Immature natural killer cell (primary cell): Measurements from ENCODE around the gene C16orf54. TPM values are rescaled to one million over a fixed set of nuclear protein-coding genes. Genes with fewer than 3 reads are reported as not detected.
"Not testable (repeated sequence)": the region's sequence is repeated elsewhere in the genome, so short reads cannot be mapped to it uniquely, and the experiment has no call there.

Experiments
- DNase-seq, 3 donors: peaks; one replicate each; pipeline ENCODE4 v3.0.0; 2022; ENCODE audit warnings: mixed read lengths in 1 of 3
- H3K27ac Mint-ChIP-seq, 6 donors: one replicate each; pipeline ENCODE4 v1.8.0; 2020; ENCODE audit warnings: mixed read lengths in 6 of 6, mild to moderate bottlenecking in 5 of 6, inconsistent platforms in 4 of 6, moderate library complexity in 3 of 6
- H3K27me3 Mint-ChIP-seq, 3 donors: one replicate each; pipeline ENCODE4 v1.8.0; 2020 to 2021; ENCODE audit warnings: low read depth in 3 of 3, mild to moderate bottlenecking in 3 of 3, mixed read lengths in 3 of 3, moderate library complexity in 3 of 3, inconsistent platforms in 1 of 3
- H3K36me3 Mint-ChIP-seq, 3 donors: one replicate each; pipeline ENCODE4 v1.8.0; 2020; ENCODE audit warnings: mixed read lengths in 3 of 3, inconsistent platforms in 2 of 3, mild to moderate bottlenecking in 2 of 3
- H3K4me1 Mint-ChIP-seq, 2 donors: one replicate each; pipeline ENCODE4 v1.8.0; 2020; ENCODE audit warnings: inconsistent platforms in 2 of 2, mild to moderate bottlenecking in 2 of 2, mixed read lengths in 2 of 2, moderate library complexity in 1 of 2
- H3K4me3 Mint-ChIP-seq, 5 donors: one replicate each; pipeline ENCODE4 v1.8.0; 2020; ENCODE audit warnings: mild to moderate bottlenecking in 5 of 5, mixed read lengths in 5 of 5, inconsistent platforms in 3 of 5, moderate library complexity in 3 of 5
- H3K9me3 Mint-ChIP-seq, 6 donors: one replicate each; pipeline ENCODE4 v1.8.0; 2020; ENCODE audit warnings: mild to moderate bottlenecking in 6 of 6, mixed read lengths in 6 of 6, inconsistent platforms in 4 of 6, moderate library complexity in 3 of 6
- polyA plus RNA-seq, 3 donors: library from polyadenylated mRNA; unstranded; fragments of 300-500 nt; fragmentation: Illumina TruSeq; gene quantifications; one replicate each; pipeline ENCODE4 v1.2.3, GENCODE V29; 2021

The C16orf54 gene
- polyA plus RNA-seq, 3 donors from 2014 or later = 9.6 to 39.8 (median 21.9) TPM

- H3K27ac Mint-ChIP-seq = peak overlapping the region; percentile 91 to 100 (median 96)
- H3K9me3 Mint-ChIP-seq = no peaks in the 10 kb centered on the region
- peaks cover 80 to 87% of the 10 kb centered on the region in 2 donors for H3K4me1 Mint-ChIP-seq
- peak overlapping the region; percentile 79 to 98 (median 83) for H3K4me3 Mint-ChIP-seq
- peaks cover 13 to 48% (median 15%) of the 10 kb centered on the region in 3 donors for H3K36me3 Mint-ChIP-seq
- H3K27me3 Mint-ChIP-seq = peaks cover 26 to 33% (median 32%) of the 10 kb centered on the region in 3 donors
- no peak for DNase-seq
Observed at GRCh38 chr16:29742683-29743275, 3.0 kb downstream of the C16orf54 start.

GRCh38 chr16:29740630-29741015, 5.2 kb downstream of the C16orf54 start:
- Mint-ChIP-seq H3K27ac (peak overlapping the region; percentile 91 to 100 (median 95)), H3K36me3 (peaks cover 11 to 43% (median 13%) of the 10 kb centered on the region in 3 donors)
- H3K9me3 Mint-ChIP-seq = not testable (repeated sequence)

GRCh38 chr16:29739927-29740629, 5.7 kb downstream of the C16orf54 start:
- not testable (repeated sequence) for H3K9me3 Mint-ChIP-seq, DNase-seq
- Mint-ChIP-seq H3K27ac (peak overlapping the region; percentile 91 to 100 (median 95)), H3K27me3 (peaks cover 10 to 19% (median 16%) of the 10 kb centered on the region in 3 donors), H3K4me3 (peak overlapping the region; percentile 1 to 87 (median 39)), H3K36me3 (peaks cover 11 to 43% (median 13%) of the 10 kb centered on the region in 3 donors), H3K4me1 (peaks cover 86 to 87% of the 10 kb centered on the region in 2 donors)

More at GRCh38 chr16:29740630-29741015, 5.2 kb downstream of the C16orf54 start:
- H3K4me3 Mint-ChIP-seq = peak overlapping the region in 4 of 5 donors; percentile 8 to 87 (median 48)
- H3K4me1 Mint-ChIP-seq = peaks cover 84 to 88% of the 10 kb centered on the region in 2 donors
- DNase-seq = not testable (repeated sequence)
- H3K27me3 Mint-ChIP-seq = peaks cover 14 to 25% (median 22%) of the 10 kb centered on the region in 3 donors

- peaks cover 6 to 33% (median 13%) of the 10 kb centered on the region in 3 donors for H3K36me3 Mint-ChIP-seq
- no peaks in the 10 kb centered on the region for H3K9me3 Mint-ChIP-seq
- peak overlapping the region; percentile 89 to 99 (median 94) for H3K27ac Mint-ChIP-seq
- peaks cover 7 to 12% (median 11%) of the 10 kb centered on the region in 3 donors for H3K27me3 Mint-ChIP-seq
- DNase-seq = peak; percentile 73 to 76 (median 75)
- peak overlapping the region; percentile 29 to 73 (median 62) for H3K4me3 Mint-ChIP-seq
- peaks cover 89 to 92% of the 10 kb centered on the region in 2 donors for H3K4me1 Mint-ChIP-seq
Observed at GRCh38 chr16:29738514-29738913, 7.3 kb downstream of the C16orf54 start.

- Mint-ChIP-seq H3K36me3 (peaks cover 3 to 25% (median 13%) of the 10 kb centered on the region in 3 donors), H3K27ac (peak overlapping the region; percentile 89 to 99 (median 94)), H3K4me1 (peaks cover 89 to 91% of the 10 kb centered on the region in 2 donors), H3K27me3 (peaks cover 9 to 15% (median 10%) of the 10 kb centered on the region in 3 donors), H3K9me3 (no peaks in the 10 kb centered on the region), H3K4me3 (peak overlapping the region; percentile 29 to 69 (median 61))
- no peak for DNase-seq
Observed at GRCh38 chr16:29737713-29738112, 8.1 kb downstream of the C16orf54 start.

- peaks cover 3 to 17% (median 16%) of the 10 kb centered on the region in 3 donors for H3K36me3 Mint-ChIP-seq
- peaks cover 89 to 90% of the 10 kb centered on the region in 2 donors for H3K4me1 Mint-ChIP-seq
- H3K27ac Mint-ChIP-seq = peak overlapping the region in 5 of 6 donors; percentile 75 to 95 (median 81)
- no peak for DNase-seq
- H3K9me3 Mint-ChIP-seq = no peaks in the 10 kb centered on the region
- H3K27me3 Mint-ChIP-seq = peaks cover 9 to 15% (median 12%) of the 10 kb centered on the region in 3 donors
- peak overlapping the region in 1 of 5 donors; percentile 25 for H3K4me3 Mint-ChIP-seq
Observed at GRCh38 chr16:29736764-29737163, 9.0 kb downstream of the C16orf54 start.

- peaks cover 86 to 90% of the 10 kb centered on the region in 2 donors for H3K4me1 Mint-ChIP-seq
- no peaks in the 10 kb centered on the region for H3K9me3 Mint-ChIP-seq
- H3K4me3 Mint-ChIP-seq = peak overlapping the region in 1 of 5 donors; percentile 19
- H3K27ac Mint-ChIP-seq = peak overlapping the region in 5 of 6 donors; percentile 75 to 95 (median 81)
- peaks cover 4 to 15% (median 12%) of the 10 kb centered on the region in 3 donors for H3K27me3 Mint-ChIP-seq
- peaks cover 0 to 16% (median 16%) of the 10 kb centered on the region in 3 donors for H3K36me3 Mint-ChIP-seq
- DNase-seq = no peak
Observed at GRCh38 chr16:29736112-29736511, 9.7 kb downstream of the C16orf54 start.

- Mint-ChIP-seq H3K27ac (peak overlapping the region; percentile 0 to 83 (median 67)), H3K4me3 (peak overlapping the region in 2 of 5 donors; percentile 12 to 33), H3K9me3 (no peaks in the 10 kb centered on the region), H3K36me3 (peaks cover 0 to 13% (median 7%) of the 10 kb centered on the region in 3 donors), H3K4me1 (peaks cover 81 to 83% of the 10 kb centered on the region in 2 donors), H3K27me3 (peaks cover 2 to 11% (median 10%) of the 10 kb centered on the region in 3 donors)
- no peak for DNase-seq
Observed at GRCh38 chr16:29734786-29735185, 11.0 kb downstream of the C16orf54 start.

GRCh38 chr16:29731768-29732601, 13.8 kb downstream of the C16orf54 start:
- Mint-ChIP-seq H3K27me3 (peaks cover 2 to 13% (median 7%) of the 10 kb centered on the region in 3 donors), H3K27ac (peak overlapping the region; percentile 82 to 99 (median 94)), H3K4me1 (peaks cover 58 to 59% of the 10 kb centered on the region in 2 donors), H3K4me3 (peak overlapping the region; percentile 68 to 85 (median 77))
- DNase-seq = peak; percentile 56 to 62 (median 60)
- not testable (repeated sequence) for H3K9me3 Mint-ChIP-seq, H3K36me3 Mint-ChIP-seq

- H3K27me3 Mint-ChIP-seq = peaks cover 2 to 13% (median 7%) of the 10 kb centered on the region in 3 donors
- H3K27ac Mint-ChIP-seq = peak overlapping the region; percentile 85 to 99 (median 92)
- peaks cover 45 to 46% of the 10 kb centered on the region in 2 donors for H3K4me1 Mint-ChIP-seq
- DNase-seq = no peak
- no peaks in the 10 kb centered on the region for H3K9me3 Mint-ChIP-seq
- H3K36me3 Mint-ChIP-seq = peaks cover 0 to 8% (median 3%) of the 10 kb centered on the region in 3 donors
- peak overlapping the region; percentile 65 to 76 (median 73) for H3K4me3 Mint-ChIP-seq
Observed at GRCh38 chr16:29730649-29731048, 15.1 kb downstream of the C16orf54 start.

- Mint-ChIP-seq H3K27ac (peak overlapping the region in 2 of 6 donors; percentile 49 to 68), H3K4me3 (peak overlapping the region in 1 of 5 donors; percentile 29)
Observed at GRCh38 chr16:29729116-29729521, 16.7 kb downstream of the C16orf54 start.

GRCh38 chr16:29727452-29727851, 18.3 kb downstream of the C16orf54 start:
- Mint-ChIP-seq H3K27me3 (peaks cover 2 to 5% (median 4%) of the 10 kb centered on the region in 3 donors), H3K4me3 (no peak overlapping the region), H3K9me3 (no peaks in the 10 kb centered on the region), H3K4me1 (peaks cover 21 to 22% of the 10 kb centered on the region in 2 donors), H3K36me3 (peaks cover 0 to 3% (median 3%) of the 10 kb centered on the region in 3 donors), H3K27ac (peak overlapping the region in 1 of 6 donors; percentile 0)
- DNase-seq = no peak

More at GRCh38 chr16:29729116-29729521, 16.7 kb downstream of the C16orf54 start:
- Mint-ChIP-seq H3K9me3 (no peaks in the 10 kb centered on the region), H3K36me3 (peaks cover 0 to 4% (median 3%) of the 10 kb centered on the region in 3 donors), H3K27me3 (peaks cover 2 to 14% (median 7%) of the 10 kb centered on the region in 3 donors), H3K4me1 (peaks cover 35 to 37% of the 10 kb centered on the region in 2 donors)
- no peak for DNase-seq
